Measurements from ENCODE around the gene SSBP2.
"Not testable (repeated sequence)": the region's sequence is repeated elsewhere in the genome, so short reads cannot be mapped to it uniquely, and the experiment has no call there.

Gene SSBP2

DNA sequence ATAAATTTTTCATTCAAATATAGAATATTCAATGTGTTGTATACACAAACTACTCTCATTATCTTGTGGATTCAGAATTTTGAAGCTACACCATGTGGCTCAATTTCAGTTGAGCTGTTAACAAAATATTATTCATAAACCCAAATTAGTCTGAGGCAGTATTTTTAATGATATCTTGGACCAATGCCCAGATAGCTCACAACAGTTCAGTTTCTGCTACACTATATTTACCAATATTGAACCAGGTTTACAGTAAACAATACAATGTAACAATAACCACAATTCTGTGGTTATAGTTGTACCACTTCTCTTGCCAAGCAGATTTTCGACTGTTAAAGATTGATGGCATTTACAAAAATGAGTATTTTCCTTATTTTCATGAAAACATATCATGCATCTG, 99.9 kb downstream of the SSBP2 start:
- peak; percentile 69 for DNase-seq

DNA sequence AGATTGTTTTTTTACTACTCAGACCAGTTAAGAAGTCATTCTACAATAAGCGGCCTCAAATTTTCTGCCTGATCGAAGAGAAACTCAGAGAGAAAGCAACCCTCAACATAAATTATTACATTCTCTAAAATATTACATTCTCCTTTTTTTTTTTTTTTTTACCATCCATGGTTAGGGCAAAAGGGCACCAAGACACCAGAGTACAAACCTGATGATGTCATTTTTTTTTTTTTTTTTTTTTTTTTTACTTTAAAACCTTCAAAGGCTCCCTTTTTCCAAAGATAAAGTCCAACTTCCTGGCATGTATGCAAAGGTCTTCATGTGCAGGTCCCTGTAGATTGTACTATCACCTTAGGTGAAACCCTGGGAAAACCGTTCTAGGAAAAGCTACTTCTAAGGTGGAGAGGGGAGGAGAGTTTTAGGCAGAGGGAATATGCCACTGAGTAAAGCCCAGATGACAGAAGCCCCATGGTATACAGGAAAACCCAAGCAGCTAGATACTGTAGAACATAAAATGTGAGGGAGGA, 104.4 kb downstream of the SSBP2 start:
- DNase-seq = no peak

DNA sequence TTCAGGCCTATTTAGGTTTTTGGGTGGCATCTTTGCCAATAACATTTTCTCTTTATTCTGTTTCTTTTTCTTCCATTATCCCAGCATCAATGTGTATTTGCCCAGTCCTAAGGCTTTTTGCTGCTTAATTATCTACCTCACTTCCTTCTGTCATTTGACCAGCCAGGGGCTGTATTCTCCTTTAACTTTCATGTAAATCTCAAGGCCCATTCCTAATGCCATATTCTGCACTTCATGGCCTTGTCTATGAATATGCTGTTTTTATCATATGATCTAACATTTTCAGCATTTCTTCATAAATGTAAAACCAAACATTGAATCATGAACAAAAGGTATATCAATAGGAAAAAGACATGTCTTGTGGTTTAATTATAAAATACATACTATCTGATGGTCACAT, 108.7 kb downstream of the SSBP2 start:
- DNase-seq = no peak

DNA sequence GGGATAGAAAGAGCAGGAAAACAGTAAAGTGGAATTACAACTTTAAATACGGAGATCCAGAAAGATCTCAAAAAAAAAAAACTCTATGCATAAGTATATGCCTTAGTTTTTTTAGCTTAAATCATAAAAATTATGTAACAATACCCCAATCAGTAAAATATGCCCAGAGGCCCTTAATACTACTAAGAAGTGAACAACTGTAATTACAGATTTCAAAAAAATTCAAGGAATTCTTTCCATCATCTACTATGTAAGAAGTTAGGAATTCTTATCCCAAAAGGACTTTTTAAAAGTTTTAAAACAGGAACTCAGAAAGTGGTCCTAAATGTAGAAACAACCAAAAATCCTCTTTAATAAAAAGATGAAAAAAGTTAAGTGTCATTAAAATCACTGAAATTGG, 111.3 kb downstream of the SSBP2 start:
- DNase-seq = no peak

DNA sequence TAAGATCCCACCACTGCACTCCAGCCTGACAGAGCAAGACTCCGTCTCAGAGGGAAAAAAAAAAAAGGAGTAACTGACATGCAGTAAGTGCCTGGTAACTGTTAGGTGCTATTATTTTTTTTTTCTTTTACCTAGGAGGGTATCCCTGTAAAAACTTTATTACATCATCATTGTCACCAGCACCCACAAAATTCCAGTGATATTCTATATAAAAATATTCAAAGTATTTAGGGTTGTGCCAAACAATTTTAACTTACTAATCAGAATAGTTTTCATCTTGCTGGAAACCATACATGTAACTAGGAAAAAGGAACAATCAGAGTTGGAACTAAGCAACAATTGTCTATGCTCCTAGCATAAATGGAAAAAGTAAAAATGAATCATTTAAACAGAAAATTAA, 112.4 kb downstream of the SSBP2 start:
- no peak for DNase-seq

DNA sequence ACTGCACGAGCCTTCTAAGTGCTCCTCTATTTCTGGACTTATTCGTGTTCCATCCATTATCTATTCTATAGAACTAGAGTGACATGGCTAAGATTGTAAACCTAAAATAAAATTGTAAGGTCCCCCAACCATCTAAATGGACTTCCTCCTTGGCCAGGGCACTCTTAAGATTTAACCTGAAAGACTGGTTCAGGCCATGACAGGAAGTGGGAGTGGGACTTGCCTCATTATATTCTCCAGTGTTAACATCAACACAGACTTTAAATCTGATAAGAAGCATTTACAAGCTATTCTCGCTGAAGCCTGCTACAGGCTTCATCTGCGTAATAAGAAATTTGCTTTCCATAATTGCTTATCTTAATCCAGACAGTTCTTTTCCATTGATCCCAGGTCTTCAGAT, 117.0 kb downstream of the SSBP2 start:
- no peak for DNase-seq

DNA sequence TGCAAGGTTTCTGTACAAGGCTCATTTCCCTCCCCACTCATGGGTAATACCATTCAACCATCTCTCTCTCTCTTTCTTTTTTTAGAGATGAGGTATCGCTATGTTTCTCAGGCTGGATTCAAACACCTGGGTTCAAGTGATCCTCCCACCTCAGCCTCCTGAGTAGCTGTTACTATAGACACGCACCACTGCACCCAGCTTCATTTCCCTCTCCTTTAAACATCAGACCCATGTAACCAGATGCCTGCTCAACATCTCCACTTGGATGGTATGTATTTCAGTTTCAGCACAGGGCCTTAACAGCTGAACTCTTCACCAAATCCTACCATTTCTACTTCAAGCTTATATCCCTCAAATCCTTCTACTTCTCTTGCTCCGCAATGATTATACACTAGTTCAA, 117.4 kb downstream of the SSBP2 start:
- no peak for DNase-seq

DNA sequence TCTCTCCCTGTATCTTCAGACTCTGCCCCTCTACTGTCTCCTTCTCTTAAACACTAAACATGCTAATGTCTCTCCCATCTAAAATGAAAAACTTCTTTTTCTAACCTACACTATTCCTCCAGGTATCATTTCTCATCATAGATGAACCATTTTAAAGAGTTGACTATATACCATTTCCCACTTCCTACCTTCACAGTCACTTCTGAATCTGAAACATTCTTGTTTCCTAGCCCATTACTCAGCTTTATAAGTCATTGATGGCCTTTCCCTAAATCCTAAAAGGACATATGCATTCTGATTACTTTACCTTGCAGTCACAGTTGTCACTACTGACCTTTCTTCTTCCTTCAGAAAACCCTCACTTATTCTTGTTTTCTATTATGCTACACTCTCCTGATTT, 118.2 kb downstream of the SSBP2 start:
- no peak for DNase-seq

DNA sequence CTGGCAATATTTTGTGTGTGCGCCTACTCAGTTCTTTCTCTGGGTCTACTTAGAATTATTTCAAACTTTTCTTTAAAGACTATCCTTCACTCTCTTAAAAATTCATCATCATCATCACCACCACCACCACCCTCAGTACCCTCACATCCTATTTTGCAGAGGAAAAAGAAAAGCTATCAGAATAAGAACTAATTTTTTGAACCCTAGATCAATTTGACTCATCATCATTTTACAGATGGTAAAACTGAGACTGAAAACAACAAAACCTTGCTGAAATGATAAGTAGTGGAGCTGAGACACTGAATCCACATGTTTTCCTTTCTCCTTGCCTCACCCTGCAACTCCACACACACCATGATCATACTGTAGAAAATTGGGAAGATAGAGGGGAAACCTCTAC, 119.3 kb downstream of the SSBP2 start:
- DNase-seq = no peak

DNA sequence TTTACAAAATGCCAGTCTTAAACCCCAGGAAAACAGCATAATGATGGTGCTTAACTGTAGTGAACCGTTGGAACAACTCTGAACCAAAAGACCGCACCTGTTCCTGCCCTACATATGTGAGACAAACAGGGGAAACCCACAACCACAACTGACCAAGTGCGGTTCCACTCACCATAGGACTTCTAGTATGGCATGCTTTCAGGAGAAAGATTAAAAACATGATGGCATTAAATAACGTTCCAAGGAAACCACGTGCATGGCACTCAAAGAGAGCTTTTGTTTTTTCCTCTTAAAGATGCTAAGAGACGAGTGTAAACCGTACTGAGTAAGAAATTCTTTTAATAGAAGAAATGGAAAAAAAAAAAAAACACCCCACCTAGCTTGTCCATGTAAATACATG, 119.8 kb downstream of the SSBP2 start:
- DNase-seq = no peak

DNA sequence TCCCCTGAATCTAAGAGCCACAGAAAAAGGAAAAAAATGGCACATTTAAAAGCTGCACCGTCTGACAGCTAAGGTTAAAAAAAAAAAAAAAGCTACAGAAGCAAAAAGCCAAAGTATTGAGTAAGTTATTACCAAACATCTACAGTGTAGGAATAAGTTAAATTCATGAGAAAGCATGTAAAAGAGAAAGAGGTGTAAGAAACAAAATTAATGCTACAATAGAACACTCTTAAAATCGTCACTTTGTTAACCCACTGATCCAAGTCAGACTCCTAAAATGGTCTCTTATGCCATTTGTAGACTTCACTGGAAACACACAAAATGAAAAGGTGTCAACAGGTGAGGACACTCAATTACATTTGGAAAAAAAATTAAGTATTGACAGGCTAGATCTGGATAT, 120.2 kb downstream of the SSBP2 start:
- no peak for DNase-seq

DNA sequence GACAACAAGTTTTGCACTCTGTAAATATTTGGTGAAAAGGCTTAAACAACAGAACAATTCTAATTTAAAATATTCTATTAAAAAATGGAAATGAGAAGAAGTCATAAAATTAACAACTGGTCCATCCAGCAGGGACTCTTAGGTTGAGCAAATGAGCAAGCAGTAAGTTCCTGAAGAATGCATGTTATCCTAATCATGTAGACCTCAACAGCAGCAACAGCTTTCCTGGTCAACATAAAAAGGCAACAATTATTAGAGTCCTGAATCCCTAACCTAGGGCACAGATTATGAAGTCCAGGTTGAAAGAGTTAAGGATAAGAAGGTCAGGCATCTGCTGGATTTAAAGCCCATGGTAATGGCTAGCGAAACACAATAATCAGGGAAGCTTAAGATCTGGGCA, 120.9 kb downstream of the SSBP2 start:
- no peak for DNase-seq

DNA sequence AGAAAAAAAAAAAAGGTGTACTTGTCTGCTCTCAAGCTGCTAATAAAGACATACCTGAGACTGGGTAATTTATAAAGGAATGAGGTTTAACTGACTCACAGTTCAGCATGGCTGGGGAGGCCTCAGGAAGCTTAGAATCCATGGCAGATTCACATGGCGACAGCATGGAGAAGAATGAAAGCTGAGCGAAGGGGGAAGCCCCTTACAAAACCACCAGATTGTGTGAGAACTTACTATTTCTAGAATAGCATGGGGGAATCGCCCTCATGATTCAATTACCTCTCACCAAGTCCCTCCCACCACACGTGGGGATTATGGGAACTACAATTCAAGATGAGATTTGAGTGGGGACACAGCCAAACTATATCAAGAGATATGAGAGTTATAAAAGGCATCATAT, 122.8 kb downstream of the SSBP2 start:
- DNase-seq = not testable (repeated sequence)

DNA sequence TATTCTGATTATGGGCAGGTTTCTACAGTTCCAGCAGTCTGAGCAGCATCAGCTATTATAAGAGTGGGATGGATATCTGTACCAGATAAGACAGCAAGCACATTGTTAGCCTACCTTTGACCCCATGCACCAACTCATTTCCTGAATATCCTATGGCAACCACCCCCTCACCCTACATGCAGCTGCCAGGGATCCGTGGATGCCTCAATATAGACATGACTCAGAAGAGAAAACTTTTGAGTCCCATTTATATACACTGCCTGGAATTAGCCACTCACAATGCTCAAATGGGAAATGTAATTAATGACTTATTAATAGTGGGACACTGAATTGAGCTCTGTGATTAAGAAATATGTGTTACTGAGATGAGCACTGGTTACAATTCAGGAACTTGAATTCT, 124.4 kb downstream of the SSBP2 start:
- DNase-seq = no peak

DNA sequence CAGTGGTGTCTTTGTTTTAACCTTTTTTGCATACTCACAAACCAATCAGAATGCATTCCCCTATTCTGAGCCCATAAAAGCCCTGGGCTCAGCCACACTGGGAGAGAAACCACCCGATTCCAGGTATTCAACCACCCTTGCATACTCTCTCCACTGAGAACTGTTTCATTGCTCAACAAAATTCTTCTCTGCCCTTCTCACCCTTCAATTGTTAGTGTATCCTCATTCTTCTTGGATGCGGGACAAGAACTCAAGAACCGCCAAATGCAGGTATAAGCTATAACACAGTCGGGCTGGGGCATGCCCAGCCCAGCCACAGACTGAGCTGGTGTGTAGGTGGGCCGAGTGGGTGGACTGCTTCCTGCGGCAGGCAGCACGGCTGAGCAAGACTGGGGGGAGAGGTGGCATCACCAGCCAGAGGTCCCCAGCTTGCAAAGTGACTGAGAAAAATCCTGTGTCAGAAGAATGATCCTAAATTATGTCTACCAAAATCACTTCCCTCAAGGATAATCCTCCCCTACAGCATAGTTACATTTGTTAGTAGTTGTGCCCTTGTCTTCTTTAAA, 141.0 kb downstream of the SSBP2 start:
- no peak for DNase-seq

DNA sequence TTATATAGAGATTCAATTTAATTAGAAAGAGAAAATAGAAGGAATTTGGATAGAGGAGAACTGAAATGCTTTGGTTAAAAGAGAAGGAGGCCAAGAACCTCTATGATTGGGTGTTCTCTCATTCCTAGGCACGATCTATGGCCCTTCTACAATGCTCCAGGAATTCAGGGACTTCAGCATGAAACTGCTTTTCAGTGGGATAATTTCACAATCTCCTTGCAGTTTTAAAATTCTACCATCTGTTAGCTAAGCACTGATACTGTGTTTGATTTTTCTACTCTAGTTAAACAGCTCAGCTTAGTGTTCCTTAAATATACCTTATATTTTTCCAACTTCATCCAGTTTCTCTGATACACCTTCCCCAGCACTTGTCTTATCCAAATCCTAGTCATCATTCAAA, 141.9 kb downstream of the SSBP2 start:
- DNase-seq = no peak

DNA sequence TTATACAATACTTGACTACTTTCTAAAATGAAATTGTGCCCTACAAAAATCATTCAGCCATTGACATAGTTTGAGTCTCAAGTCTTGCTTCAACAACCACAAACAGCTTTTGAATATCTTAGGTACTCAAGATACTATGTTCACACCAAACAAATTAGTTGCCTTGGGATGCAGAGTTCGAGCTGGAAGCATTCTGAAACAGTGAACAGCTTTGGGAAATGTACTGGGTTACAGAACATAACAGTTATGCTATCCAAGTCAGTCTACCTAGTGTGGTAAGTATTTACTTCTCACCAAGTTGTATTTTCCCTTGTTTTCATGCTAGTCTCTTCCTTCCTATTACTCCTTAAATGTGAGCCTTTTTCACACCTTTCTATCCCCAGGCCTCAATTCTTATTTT, 143.2 kb downstream of the SSBP2 start:
- no peak for DNase-seq

DNA sequence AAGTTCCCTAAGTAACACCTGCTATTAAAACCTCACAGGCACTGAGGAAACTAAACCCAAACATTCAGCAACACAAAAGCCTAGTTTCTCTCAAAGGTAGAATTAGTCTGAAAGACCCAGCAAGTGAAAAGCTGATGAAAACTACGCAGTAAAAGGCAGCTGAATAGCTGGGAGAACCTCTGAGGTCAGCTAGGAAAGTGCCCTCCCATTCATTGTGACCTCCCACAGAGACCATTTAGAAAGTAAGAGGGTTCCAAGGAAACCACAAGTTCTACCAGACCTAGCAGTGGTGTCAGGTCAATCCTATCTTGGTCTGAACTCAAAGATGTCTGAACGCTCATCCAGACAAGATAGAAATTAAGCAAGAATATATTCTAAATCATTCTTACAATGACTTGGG, 144.7 kb downstream of the SSBP2 start:
- DNase-seq = no peak

DNA sequence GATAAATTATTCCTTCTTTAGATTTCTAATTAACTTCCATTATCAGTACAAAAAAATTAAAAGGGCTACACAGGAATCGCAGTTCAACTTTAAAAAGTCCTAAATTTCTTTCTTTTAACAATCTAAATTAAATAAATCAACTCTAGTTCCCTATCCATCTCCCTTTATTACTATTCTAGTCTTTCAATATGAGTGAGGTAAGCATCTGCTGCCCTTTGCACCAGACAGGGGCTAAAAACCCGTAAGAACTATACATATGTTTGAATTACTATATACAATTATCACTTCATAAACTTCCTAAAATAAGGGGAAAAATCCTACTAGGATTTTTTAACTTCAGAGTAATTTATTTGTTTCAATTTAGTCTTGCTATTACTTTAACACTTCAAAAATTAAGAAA, 145.6 kb downstream of the SSBP2 start:
- DNase-seq = no peak

DNA sequence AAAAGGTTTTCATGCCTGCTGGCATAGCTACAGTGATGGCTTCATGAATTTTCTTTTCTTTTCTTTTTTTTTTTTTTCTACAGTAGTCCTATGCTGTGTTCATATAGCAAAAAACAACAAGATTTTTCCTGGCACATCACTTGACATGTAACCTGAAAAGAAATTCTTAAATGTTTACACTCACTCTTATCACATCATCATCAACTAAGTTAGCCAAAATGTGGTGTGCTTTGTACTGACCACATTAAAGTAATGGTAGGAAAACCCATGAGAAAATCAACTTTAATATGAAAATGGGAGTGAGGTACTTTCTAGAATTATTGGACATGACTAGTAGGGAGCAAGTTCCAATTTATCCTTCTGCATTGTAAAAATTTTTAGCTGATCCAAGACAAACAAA, 146.7 kb downstream of the SSBP2 start:
- DNase-seq = no peak

DNA sequence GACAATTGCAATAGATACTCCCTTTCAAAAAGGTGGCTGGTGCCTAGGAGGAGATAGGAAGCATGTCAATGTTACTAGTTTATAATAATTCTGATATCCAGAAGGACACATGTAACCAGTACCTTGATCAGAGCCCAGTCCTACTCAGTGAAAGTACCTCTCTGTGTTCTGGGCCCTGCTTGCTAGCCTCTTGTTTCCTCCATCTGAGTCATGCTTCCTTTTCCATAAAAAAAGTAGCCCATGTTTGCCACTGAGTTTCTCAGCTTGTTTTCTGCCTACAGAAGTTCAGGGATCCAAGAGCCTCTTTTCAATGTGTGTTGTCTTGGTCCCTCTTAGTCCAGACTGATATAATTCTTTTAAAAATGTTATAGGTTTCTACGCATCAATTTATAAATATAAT, 149.0 kb downstream of the SSBP2 start:
- DNase-seq = no peak

DNA sequence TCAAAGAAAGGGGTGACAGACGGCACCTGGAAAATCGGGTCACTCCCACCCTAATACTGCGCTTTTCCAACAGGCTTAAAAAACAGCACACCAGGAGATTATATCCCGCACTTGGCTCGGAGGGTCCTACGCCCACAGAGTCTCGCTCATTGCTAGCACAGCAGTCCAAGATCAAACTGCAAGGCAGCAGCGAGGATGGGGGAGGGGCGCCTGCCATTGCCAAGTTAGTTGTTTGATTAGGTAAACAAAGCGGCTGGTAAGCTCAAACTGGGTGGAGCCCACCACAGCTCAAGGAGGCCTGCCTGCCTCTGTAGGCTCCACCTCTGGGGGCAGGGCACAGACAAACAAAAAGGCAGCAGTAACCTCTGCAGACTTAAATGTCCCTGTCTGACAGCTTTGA, 158.8 kb downstream of the SSBP2 start:
- not testable (repeated sequence) for DNase-seq

DNA sequence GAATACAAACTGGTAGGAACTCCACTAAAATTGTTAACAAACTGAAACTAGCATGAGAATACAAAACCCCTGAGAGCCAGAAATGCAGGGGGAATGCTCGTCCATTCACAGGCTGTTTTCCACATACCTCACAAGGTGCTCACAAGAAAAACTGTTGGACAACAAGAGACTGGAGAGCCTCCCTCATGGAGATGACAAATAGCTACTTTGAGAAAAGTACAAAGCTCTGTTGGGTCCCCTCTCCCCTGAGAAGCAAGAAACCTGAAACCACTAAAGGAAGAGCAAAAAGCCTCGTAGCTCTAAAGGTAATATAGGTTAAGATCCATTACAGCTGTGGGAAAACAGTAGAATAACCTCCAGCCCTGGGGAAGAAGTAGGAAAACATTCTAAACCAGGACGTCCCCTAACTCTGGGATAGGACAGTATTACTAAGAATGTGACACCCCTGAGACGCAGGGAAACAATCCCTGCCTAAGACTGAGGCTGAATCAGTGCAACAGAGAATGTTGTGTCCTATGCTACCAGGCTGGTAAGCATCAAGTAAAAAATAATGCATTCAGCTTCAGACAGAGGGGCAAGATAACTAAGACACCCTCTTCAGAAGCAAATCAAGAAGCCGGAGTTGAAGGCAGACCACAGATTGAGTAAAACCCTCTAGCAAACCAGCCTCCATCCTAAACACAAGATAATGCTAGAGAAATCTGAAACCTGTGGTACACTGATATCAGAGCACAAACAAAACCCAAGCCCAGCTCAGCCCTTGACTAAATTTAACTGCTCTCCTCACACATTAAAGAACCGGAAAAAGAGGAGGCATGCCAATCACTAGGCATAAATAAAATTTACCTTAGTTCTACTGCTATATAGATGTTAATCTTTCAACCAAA, 160.2 kb downstream of the SSBP2 start:
- DNase-seq = no peak

DNA sequence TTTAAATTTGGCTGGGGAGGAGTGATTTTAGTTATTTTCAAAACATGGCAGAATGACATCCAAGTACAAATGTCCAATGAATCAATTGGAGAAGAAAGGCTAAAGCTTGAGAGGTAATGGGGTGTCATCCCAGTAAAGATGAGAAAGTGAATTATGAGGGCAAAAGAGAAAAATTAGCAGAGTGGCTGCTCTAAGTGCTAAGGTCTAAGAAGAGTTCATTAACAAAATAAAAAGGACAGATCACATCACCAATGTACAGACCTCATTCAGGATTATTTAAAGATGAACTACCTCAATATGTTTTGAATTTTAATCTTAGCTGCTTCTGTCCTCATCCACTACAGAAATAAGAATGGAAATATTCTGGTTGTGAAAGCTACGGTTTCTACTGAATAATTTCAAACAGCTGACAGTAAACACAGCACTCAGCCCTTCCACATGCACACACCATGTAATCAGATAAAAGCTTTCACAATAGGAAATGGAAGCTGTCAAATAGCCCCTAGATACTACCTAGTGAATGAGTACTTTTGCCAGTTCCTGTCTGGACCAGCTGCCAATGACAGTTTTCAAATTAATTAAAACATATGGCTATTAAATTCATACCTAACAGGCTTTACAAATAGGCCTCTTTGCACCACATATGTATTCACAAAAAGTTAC, 171.5 kb downstream of the SSBP2 start:
- peak; percentile 41 for DNase-seq
